PC-3 (cell line): ENCODE results near the gene LRP5.

Experiments used
- EZH2 ChIP-seq: fragments of 300-600 bp; sonication (generic); IDR thresholded peaks from one replicate; pipeline ENCODE4 v1.6.1; 2017; ENCODE audit warnings: antibody characterized with exemption, mild to moderate bottlenecking, low read length; ENCODE audit not compliant: unreplicated experiment
- EZH2phosphoT487 ChIP-seq: fragments of 300-600 bp; sonication (generic); IDR thresholded peaks from 2 replicates; pipeline ENCODE4 v1.6.1; 2018; ENCODE audit warnings: mild to moderate bottlenecking, antibody characterized with exemption, low read length, borderline replicate concordance
- TF ChIP-seq, protein P1 (sequence below): fragments of 300-600 bp; sonication (generic); conservative IDR thresholded peaks from 2 replicates; pipeline ENCODE4 v1.5.1; 2017; ENCODE audit warnings: antibody characterized with exemption, low read depth, mild to moderate bottlenecking, low read length

DNA sequence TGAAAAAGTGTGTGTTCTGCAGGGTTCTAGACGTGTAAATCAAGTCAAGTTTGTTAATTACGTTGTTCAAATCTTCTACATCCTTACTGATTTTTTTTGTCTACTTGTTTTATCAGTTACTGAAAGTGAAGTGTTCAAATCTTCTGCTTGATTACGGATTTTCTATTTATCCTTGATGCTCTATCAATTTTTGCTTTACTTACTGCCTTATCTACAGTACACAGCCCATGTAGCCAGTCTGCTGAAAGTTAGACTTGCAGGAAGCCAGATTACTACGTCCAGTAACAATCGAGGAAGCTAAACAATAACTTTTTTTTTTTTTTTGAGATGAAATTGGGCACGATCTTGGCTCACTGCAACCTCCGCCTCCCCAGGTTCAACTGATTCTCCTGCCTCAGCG is 25.0 kb upstream of the LRP5 start:
- TF ChIP-seq EZH2phosphoT487 (no peak), EZH2 (no peak)
- TF ChIP-seq, protein P1, sequence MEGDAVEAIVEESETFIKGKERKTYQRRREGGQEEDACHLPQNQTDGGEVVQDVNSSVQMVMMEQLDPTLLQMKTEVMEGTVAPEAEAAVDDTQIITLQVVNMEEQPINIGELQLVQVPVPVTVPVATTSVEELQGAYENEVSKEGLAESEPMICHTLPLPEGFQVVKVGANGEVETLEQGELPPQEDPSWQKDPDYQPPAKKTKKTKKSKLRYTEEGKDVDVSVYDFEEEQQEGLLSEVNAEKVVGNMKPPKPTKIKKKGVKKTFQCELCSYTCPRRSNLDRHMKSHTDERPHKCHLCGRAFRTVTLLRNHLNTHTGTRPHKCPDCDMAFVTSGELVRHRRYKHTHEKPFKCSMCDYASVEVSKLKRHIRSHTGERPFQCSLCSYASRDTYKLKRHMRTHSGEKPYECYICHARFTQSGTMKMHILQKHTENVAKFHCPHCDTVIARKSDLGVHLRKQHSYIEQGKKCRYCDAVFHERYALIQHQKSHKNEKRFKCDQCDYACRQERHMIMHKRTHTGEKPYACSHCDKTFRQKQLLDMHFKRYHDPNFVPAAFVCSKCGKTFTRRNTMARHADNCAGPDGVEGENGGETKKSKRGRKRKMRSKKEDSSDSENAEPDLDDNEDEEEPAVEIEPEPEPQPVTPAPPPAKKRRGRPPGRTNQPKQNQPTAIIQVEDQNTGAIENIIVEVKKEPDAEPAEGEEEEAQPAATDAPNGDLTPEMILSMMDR: no peak
